ENCODE results near the gene RBM19.

Gene RBM19

GRCh38 chr12:113882690-113883089 is 83.4 kb downstream of the RBM19 start:
- TF ChIP-seq, protein P1, sequence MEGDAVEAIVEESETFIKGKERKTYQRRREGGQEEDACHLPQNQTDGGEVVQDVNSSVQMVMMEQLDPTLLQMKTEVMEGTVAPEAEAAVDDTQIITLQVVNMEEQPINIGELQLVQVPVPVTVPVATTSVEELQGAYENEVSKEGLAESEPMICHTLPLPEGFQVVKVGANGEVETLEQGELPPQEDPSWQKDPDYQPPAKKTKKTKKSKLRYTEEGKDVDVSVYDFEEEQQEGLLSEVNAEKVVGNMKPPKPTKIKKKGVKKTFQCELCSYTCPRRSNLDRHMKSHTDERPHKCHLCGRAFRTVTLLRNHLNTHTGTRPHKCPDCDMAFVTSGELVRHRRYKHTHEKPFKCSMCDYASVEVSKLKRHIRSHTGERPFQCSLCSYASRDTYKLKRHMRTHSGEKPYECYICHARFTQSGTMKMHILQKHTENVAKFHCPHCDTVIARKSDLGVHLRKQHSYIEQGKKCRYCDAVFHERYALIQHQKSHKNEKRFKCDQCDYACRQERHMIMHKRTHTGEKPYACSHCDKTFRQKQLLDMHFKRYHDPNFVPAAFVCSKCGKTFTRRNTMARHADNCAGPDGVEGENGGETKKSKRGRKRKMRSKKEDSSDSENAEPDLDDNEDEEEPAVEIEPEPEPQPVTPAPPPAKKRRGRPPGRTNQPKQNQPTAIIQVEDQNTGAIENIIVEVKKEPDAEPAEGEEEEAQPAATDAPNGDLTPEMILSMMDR (IDR thresholded peaks at IDR 0.05; ENCODE audit: low read depth, low read length) = no peak
- Histone ChIP-seq H3K36me3 (no peaks in the 10 kb centered on the region), H3K9me3 (ENCODE audit: severe bottlenecking) (peaks cover 2% of the 10 kb centered on the region), H3K27me3 (ENCODE audit: insufficient read depth, low read depth, severe bottlenecking) (no peaks in the 10 kb centered on the region), H3K4me3 (ENCODE audit: low read depth, low read length) (no peak overlapping the region), H3K27ac (no peak overlapping the region)
- no peak for DNase-seq

GRCh38 chr12:113880988-113881962 is 84.8 kb downstream of the RBM19 start:
- no peaks in the 10 kb centered on the region for H3K36me3 ChIP-seq
- no peak for DNase-seq
- no peak overlapping the region for H3K4me3 ChIP-seq (ENCODE audit: low read depth, low read length)
- TF ChIP-seq, protein P1 (IDR thresholded peaks at IDR 0.05; ENCODE audit: low read depth, low read length) = no peak
- peaks cover 2% of the 10 kb centered on the region for H3K9me3 ChIP-seq (ENCODE audit: severe bottlenecking)
- no peak overlapping the region for H3K27ac ChIP-seq
- H3K27me3 ChIP-seq (ENCODE audit: insufficient read depth, low read depth, severe bottlenecking) = no peaks in the 10 kb centered on the region

DNA sequence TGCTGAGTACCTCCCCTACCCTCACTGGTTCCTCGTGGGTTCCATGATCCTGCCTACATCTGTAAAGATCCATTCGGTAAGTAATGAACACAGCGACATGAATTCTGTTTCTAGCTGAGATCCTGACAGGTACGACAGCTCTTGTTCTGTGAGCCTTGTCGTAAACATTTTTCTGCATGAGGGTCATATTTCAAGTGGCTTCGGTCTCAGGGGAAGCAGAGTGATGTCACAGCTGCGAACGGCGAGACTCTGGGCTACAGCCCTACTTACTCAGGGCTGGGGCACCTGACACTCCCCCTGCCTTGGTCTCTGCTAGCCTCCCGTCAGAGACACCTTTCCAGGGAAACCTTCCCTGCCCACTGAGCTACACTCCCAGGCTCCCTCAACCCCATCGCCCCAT is 85.8 kb downstream of the RBM19 start:
- Histone ChIP-seq H3K27ac (no peak overlapping the region), H3K4me3 (ENCODE audit: low read depth, low read length) (no peak overlapping the region), H3K9me3 (ENCODE audit: severe bottlenecking) (peaks cover 2% of the 10 kb centered on the region), H3K27me3 (ENCODE audit: insufficient read depth, low read depth, severe bottlenecking) (no peaks in the 10 kb centered on the region), H3K36me3 (no peaks in the 10 kb centered on the region)
- DNase-seq = no peak
- TF ChIP-seq, protein P1 (IDR thresholded peaks at IDR 0.05; ENCODE audit: low read depth, low read length) = no peak

DNA sequence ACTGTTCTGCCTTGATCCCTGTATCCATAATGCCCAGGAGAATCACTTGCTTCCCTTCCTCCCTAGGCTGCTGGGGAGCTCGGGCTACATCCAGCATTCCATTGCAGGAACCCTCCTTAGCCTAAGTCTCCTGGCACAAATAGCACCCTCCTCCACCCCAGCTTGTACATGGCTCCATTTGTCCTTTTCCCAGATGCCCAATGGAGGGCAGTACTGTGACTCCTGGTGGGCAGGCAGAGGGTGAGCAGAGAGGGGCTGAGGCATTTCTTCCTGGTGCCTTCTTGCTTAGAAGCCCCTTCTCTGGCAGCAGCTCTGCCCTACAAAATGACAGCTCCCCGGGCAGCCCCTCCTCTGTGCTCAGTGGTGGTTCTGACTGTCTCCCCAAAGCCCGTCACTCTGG is 86.5 kb downstream of the RBM19 start:
- Histone ChIP-seq H3K9me3 (ENCODE audit: severe bottlenecking) (peaks cover 2% of the 10 kb centered on the region), H3K4me3 (ENCODE audit: low read depth, low read length) (no peak overlapping the region), H3K27me3 (ENCODE audit: insufficient read depth, low read depth, severe bottlenecking) (no peaks in the 10 kb centered on the region), H3K36me3 (no peaks in the 10 kb centered on the region; the same call in 1 of the 2 replicates), H3K27ac (no peak overlapping the region)
- TF ChIP-seq, protein P1 (IDR thresholded peaks at IDR 0.05; ENCODE audit: low read depth, low read length) = no peak
- DNase-seq = no peak

DNA sequence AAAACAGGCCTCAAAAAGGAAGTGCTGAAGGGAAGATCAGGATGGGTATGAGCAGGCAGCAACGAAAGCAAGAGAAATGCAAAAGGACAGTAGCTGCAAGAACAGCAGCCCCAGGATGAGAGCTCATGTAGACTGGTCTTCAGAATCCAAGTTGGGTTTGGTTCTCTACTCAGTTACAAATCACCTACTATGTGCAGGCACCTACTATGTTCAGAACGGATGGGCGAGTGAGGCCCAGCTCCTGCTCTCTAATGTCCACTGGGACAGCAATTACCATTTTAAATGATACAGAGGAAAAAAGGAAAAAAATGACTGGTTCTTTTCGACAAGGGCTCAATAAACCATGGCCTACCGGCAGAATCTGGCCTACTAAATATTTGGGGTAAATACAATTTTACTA is 88.5 kb downstream of the RBM19 start:
- Histone ChIP-seq H3K27ac (no peak overlapping the region), H3K36me3 (no peaks in the 10 kb centered on the region; the same call in 1 of the 2 replicates), H3K27me3 (ENCODE audit: insufficient read depth, low read depth, severe bottlenecking) (no peaks in the 10 kb centered on the region), H3K4me3 (ENCODE audit: low read depth, low read length) (no peak overlapping the region), H3K9me3 (ENCODE audit: severe bottlenecking) (no peaks in the 10 kb centered on the region)
- DNase-seq = no peak
- TF ChIP-seq, protein P1 (IDR thresholded peaks at IDR 0.05; ENCODE audit: low read depth, low read length) = no peak
